Measurements from ENCODE around the gene CDC23.
A peak's percentile ranks its signal among the peaks of the same experiment; 100 is the strongest.

CDC23 gene

GRCh38 chr5:138141734-138142133, 71.4 kb downstream of the CDC23 start:
- no peak for DNase-seq (ENCODE audit: low read depth, low spot score)

GRCh38 chr5:138140268-138140667, 72.9 kb downstream of the CDC23 start:
- DNase-seq (ENCODE audit: low read depth, low spot score) = no peak

- no peak for DNase-seq (ENCODE audit: low read depth, low spot score)
These were observed 73.4 kb downstream of the CDC23 start for GRCh38 chr5:138139781-138140090.

- DNase-seq (ENCODE audit: low read depth, low spot score) = peak; percentile 82
These were observed 74.0 kb downstream of the CDC23 start, which contains the start of gene NME5 for GRCh38 chr5:138138949-138139780. Gene NME5, minus strand, starts transcription at chr5:138139428. Its CDS starts 648 bp downstream, at chr5:138138780.
